HG02943 (cell line): ENCODE data around the gene ASPN.

Experiments
- ATAC-seq: cut with Tn5 transposase; IDR thresholded peaks from one replicate; pipeline ENCODE4 v1.9.1; 2021; ENCODE audit warnings: mild to moderate bottlenecking, low read depth, moderate library complexity; ENCODE audit not compliant: unreplicated experiment

The ASPN gene

DNA sequence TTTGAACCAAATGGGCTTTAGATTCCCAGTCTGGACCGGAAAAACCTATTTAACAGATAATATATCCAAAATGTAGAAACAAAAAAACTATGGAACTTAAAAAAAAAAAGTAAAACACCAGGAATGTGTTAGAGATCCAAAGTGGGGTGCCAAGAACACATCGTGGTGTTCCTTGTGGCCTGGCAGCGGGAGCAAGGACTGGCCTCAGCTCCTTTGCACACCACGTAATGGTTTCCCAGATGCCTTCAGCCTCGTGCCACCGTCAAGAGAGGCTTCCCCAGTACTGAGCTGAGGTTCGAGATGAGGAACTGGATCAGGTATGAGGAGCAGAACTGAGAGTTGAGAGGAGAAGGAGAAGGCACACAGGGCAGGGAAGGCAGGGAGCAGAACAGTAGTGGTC, 3.5 kb downstream of the ASPN start:
- ATAC-seq, result no peak

DNA sequence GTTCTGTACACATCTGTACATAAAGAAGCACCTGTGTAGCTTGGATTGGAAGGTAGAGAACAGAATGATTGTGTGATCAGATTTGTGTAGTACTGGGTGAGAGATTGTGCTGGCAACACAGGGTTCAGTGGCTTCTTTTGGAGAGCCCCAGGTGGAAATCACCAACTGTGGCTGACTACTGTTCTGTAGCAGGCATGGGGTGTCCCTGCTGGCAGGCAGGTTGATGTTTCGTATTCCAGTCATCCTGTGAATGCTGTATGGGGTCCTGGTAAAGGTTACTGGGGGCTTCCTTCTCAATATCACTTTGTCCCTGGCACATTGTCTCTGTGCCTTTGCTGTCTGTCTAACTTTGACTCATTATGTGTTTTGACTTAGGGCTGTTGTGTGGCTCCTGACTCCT, 5.3 kb downstream of the ASPN start:
- no peak for ATAC-seq

DNA sequence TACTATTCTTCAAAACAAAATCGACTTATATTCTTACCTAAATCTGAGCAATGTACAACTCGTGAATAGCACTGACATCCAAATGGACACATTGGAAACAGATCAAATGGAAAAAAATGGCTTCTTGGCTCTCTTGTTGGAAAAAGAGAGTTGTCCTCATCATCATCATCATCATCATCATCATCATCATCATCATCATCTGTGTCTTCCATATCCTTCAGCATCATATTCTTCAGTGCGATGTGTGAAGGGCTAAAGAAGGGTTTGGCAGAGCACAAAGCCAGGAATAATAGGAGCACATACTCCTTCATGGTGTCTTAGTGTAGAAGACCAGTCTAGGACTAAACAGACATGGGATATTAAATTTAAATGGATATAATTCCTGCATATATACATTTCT, 7.7 kb downstream of the ASPN start:
- ATAC-seq, result no peak

DNA sequence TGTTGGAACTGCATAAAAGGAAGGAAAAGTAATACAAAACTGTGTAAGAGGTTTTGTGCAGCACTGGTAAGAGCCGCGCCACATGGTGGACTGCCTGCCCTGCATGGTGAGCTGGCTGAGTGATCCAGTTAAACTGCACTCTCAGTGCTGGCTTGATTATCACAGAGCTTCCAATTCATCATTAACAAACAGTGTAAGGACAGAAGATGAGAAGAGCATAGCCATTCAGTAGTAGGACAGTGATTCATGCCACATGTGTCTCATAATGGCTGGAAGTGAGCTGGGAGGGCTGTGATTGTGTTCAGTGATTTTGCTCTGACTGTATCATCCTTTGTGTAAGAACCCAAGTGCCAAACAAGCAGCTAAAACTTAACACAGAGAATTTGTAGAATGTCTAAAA, 14.1 kb downstream of the ASPN start:
- ATAC-seq, result no peak

DNA sequence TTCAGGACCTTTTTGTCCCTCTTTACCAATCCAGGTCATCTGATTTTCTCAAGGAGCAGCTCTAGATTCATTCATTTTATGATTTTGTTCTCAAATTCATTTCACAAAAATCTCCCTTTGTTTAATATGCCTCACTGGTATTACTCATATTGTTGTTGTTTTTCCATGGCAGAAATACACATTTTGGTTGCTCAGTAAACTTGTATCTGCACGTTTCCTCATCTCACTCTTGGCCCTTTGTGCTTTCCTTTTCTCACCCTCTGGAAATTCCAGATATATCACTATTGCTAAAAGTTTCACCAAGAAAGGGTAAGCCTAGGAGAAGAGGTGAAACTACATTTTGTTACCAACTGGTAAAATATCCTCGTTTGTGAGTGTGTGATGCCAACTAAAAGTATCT, 14.8 kb downstream of the ASPN start:
- ATAC-seq, result no peak

DNA sequence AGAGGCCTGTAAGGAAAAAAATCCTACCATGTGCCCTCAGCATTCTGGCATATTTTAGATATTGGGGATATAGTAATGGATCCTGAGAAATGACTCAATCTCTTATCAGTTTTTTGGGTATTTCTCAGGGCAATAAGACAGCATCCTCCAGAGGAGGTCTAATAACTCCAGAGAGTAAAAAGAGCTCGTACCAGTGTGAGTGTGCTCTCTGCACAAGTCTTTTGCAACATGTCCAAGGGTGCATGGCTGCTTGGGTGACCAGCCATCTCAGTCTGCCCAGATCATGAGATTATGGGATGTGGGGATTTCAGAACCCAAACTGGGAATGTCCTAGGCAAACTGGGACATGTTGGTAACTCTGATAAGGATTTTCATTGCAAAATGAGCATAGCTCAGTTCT, 15.3 kb downstream of the ASPN start:
- ATAC-seq, result no peak

DNA sequence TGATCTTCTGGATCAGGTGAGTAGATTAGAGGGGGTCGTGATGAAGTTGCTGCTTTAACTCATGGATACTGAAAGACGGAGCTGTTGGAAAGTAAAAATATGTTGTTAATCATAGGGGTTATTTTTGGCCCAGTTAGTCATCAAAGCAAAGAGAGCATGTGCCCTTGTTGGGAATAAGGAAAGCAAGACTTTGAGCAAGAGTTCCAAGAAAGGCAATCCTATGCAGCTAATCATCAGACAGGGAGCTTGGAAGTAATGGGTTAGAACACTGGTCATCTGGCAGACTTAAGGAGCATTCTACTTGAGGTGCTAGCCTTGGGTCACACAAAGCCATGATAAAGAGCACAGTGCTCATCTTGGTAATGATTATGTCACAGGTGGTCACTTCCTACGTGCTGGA, 18.3 kb downstream of the ASPN start:
- ATAC-seq, result no peak

DNA sequence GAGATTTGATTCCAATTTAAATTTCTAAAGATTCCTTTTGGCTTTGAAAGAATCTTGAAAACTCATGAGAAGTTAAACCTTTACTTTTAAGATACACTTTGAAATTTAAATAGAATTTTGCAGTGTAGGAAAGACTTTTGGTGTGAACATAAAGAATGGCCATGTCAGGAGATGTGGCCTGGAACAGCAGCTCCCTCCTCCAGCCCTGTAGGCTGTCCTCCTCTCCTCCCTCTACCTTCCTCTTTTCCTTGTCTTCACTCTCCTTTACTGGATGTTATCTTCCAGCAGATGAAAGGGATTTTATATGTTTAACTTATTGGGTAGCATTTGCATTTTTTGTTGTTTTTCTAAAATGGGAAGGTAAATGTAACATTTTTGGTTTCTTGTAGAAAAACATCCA, 18.9 kb downstream of the ASPN start:
- ATAC-seq, result no peak

DNA sequence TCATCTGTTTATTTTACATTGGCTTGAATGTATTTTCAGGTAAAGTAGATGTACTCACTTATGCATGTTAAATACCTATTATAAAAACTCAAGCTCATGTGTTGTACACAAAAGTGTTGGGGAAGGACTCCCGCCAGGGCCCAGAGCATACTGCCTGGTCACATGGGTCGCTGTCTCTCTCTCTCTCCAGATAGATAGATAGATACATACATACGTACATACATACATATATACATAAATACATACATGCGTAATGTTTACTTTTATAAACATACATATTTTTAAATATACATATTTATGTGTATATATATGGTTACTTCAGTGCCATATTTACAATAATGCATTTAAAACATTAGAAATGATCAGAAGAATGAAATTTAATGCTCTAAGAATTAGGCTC, 24.7 kb downstream of the ASPN start:
- ATAC-seq, result no peak

DNA sequence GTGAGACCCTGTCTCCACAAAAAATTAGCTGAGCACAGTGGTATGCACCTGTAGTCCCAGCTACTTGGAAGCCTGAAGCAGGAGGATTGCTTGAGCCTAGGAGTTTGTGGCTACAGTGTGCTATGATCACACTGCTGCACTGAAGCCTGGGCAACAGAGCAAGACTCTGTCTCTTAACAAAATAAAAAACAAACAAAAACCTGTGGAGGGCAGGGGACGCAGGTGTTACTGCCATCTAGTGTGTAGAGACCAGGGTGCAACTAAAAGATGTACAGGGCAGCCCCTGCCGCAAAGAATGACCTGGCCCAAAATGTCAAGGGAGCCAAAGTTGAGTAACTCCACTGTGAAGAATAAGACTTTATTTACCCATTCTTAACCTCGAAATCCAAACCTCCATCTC, 27.1 kb downstream of the ASPN start:
- ATAC-seq, result no peak

DNA sequence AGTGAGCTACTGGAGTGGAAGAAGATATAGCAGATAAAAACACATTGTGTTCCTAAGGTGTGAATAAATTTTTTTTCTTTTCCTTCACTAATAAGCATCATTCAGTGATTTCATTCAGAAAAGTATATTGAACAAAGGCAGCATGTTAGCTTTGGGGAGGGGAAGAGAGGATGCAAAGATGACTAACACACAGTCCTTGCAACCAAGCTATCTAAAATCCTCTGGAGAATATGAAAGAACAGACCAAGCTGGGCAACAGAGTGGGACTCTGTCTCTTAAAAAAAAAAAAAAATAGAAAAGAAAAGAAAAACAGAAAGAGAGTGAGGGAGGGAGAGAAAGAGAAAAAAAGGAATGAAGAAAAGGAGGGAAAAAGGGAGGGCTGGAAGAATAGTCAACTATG, 35.8 kb downstream of the ASPN start:
- ATAC-seq, result no peak

DNA sequence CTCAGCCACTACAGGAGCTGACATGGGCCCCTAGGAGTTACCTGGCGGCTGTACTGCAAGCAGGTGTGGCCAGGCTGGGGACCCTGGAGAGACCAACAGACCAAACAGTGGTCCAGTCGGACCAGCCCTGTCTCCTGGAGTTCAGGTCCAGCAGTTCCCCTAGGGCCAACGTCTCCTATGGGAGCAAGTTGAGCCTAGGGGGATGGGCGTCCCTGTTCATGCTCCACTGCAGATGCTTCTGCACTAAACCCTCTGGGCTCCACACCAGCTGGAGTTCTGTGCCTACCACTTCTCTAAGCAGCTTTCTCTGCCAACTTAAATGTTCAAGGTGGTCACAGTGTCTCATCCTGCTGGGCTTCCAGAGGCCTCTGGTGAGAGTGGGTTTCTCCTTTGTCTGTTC, 37.5 kb downstream of the ASPN start:
- ATAC-seq, result no peak

DNA sequence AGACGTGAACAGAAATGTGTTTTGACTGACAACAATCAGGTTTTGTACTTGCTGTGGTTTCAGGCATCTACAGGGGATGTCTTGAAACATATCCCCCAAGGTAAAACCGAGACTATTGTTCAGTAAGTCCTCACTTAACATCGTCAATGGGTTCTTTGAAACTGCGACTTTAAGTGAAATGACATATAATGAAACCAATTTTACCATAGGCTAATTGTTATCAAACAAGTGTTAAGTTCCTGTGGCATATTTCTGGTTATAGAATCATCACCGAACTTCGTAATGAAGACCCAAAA, 41.6 kb downstream of the ASPN start:
- no peak for ATAC-seq

DNA sequence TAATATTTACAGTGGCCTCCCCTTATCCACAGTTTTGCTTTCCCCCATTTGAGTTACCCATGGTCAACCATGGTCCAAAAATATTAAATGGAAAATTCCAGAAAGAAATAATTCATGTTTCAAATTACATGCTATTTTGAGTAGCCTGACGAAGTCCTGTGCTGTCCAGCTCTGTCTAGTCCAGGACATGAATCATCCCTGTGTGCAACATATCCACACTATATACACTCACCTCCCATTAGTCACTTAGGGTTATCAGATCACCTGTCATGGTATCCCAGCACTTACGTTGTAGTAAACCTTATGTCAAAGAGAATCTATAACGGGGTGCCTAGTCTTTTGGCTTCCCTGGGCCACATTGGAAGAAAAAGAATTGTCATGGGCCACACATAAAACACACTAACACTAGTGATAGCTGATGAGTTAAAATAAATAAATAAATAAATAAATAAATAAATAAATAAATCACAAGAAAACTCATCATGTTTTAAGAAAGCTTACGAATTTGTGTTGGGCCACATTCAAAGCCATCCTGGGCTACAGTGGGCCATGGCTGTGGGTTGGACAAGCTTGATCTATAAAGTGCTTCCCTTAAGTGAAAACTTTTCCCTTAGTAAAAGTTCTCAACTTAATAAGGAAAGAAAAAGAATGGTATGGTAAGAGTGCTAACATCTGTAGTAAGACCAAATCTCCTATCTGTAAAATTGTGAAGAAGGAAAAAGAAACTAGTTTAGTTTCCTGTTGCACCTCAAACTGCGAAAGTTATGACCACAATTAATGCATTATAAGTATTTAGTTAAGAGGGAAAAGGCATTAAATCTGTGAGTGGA, 42.2 kb downstream of the ASPN start:
- no peak for ATAC-seq

DNA sequence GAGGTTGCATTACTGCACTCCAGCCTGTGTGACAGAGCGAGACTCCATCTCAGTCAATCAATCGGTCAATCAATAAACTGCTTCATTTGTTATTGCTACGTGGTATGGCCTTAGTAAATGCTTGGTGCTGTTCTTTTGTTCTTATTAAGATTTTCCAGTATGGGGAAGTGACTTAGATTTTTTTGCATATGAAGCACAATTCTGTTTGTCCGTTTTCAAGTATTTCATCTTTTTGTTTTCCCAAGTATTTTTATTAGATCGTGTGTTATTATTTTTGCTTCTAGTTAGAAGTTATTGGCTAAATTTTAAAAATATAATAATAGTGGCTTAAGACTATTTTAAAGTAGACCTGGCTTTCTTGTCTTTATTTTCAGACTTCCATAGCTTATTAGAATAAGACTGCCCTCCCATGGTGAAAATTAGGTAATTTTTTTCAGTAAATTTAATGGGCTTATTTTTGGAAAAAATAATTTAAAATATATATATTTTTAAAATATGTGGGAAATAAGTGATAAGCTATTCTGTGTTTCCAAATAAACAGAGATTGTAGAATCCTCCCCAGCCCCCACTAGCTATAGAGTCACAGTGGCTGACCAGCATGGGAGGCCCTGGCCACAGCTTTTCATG, 43.3 kb downstream of the ASPN start:
- no peak for ATAC-seq

DNA sequence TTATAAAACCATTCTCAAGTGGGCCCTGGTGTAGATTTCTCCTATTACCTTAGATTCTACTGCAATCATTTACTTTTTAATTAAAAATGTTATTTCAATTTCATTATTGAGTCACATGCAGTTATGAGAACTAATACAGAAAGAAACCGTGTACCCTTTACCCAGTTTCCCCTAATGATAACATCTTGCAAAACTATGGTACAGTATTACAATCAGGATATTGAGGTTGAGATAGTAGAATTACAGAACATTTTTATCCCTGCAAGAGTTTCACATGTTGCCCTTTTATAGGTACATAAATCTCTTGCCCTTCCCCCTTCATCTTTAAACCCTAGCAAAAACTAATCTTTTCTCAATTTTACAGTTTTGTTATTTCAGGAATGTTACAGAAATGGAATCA, 47.0 kb downstream of the ASPN start:
- no peak for ATAC-seq

DNA sequence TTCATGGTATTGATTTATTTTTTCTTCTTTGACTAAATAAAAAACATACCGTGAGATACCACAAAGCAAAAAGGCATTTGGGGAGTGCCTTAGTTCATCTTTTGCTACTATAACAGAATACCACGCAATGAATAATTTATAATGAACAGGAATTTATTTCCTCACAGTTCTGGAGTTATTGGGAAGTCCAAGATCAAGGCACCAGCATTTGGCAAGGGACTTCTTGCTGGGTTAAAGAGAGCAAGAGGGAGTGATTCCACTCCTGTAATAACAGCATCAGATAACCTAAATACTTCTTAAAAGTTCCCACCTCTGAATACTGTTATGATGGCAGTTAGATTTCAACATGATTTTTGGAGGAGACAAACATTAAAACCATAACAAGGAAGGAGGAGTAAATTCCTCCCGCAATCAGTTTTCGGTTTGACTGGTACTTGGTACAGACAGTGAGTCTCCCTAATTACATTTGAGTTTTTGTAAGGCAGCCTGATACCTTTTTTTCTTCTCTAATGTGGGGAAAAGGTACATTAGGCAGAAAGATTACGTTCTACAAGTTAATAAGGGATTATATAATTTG, 49.2 kb downstream of the ASPN start:
- no peak for ATAC-seq

DNA sequence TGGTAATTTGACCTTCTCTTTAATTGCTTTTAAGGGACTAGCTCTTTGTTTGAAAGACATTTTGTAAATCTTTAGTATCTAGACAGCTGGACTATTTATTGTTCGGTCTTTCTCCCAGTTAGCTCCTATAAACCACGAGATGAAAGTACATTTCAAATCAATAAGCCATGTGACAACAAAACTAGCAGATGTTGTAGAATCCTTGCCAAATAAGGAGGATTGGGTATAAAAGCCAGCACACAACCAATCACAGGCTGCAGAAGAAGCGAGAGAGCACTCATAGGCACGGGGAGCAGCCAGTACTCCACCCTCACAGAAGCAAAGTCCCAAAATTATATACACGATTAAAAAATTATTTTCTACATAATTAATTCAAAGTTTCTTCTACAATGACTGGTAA, 50.0 kb downstream of the ASPN start:
- no peak for ATAC-seq

DNA sequence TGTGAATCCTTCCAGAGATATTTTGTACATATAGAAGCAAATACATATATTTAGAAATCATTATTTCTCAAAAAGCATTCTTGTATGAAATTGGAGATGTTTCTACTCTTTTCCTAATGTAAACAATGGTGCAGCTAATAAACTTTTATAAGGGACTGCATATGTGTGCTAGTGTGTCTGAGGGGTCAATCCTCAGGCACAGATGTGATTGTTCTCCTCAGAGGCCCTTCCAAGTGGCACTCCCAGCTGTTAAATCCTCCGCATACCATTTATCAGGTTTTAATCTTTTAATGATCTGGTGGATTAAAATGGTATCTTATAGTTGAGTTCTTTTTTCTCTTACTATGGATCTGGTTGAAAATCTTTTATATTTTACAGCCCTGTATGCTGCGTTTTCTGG, 52.5 kb downstream of the ASPN start:
- no peak for ATAC-seq

DNA sequence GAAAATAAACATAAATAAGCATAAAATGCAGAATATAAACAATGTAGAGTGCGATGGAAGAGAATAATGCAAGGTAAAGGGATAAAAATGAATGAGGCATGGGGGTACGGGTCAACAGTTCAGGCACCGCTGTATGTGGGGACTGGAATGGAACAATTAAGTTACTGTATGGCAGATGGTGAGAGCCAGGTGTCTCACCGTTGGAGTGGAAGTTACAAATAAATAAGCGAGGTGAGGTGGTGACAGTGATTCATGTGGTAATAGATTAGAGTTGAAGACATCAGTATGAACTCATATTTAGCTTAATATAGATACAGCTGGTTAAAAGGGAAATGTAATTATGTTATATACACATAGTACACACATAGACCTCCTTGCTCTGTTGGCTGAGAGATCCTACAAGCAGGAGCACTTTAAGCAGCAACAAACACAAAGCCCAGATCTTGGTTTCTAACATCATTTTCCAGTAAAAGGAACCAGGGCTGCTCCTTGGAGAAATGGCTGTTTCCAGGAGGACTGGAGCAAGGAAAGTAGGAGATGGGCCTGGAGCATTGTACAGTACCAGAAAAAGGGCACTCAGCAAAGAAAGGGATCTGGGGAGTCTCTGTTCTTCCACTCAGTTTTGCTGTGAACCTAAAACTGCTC, 55.7 kb downstream of the ASPN start:
- ATAC-seq, result no peak

DNA sequence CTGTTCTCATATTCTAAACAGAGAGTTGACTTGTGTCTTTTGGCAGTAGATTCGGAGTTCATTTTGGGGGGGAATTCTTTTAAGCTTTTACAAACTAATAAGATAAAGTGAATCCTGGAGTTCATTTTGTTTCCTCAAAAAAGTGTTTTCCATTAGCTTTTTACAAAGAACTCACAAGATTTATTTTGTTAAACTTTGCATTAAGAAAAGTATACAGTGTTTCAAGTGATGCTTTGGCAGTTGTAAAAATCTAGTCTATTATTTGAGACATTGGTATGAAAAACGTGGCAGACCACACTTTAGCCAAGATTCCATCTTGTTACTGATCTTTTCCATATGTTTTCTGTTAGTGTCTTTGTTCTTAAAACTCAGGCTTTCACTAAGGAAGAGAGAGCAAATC, 56.8 kb downstream of the ASPN start:
- no peak for ATAC-seq

DNA sequence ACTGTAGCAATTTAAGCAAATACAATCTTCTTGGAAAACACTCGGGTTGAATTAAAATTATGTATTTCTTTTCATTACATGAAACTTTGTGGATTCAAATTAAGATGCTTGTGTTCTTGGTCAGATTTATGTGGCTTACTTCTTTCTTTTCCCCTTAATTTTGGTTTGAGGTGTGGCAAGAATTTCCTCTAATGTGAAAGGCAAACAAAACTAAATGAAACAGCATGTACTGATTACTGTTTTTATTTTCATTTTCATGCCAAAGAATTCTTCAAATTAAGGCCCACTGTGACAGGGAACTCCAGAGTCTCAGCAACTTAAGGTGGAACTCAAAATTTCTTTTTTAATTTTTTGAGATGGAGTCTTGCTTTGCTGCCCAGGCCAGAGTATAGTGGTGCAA, 58.0 kb downstream of the ASPN start, which contains the start of gene OMD:
Gene OMD, minus strand, starts transcription at position 132 of the 400 bp plus-strand sequence. CDS start 6,913 bp downstream, outside the sequence.
- ATAC-seq, result no peak
